GM21723 (cell line): ENCODE measurements around the gene WWOX.

Experiments used
- ATAC-seq: cut with Tn5 transposase; IDR thresholded peaks from one replicate; pipeline ENCODE4 v1.9.1; 2021; ENCODE audit warnings: mild to moderate bottlenecking, moderate library complexity; ENCODE audit not compliant: unreplicated experiment

Gene WWOX

DNA sequence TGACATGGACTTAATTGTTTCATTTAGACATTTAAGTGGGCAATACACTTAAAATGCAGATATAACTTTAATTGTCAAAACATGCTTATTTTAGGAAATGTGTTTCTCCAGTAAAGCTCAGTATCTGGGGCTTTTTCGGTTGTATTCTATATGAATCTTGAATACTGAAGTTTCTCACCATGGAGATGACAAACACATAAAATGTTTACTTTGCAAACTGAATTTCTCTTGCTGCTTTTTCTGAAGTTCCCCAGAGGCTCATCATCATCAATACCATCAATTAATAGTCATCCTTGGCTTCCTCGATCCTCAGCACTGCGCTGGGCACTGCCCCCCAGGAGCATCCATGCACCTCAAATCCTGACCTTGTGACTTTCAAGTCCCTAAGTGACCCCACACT, 227.3 kb downstream of the WWOX start:
- no peak for ATAC-seq

DNA sequence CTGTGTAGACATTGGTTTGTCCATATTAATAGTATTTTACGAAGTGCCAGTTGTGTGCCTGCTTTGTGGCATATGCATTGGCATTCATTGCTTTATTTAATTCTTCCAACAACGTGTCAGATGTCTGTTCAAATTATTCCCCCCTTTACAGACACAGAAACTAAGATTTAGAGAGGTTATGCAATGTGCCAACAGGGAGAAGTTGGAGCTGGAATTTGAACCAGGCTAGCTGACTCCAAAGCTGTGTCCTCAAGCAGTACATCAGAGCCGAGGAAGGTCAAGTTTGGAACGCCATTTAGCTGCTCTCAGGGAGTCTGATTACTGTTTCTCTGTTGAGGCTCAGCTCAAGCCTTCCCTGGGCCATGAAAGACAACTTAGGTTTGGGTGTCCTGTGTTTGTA, 232.3 kb downstream of the WWOX start:
- no peak for ATAC-seq

DNA sequence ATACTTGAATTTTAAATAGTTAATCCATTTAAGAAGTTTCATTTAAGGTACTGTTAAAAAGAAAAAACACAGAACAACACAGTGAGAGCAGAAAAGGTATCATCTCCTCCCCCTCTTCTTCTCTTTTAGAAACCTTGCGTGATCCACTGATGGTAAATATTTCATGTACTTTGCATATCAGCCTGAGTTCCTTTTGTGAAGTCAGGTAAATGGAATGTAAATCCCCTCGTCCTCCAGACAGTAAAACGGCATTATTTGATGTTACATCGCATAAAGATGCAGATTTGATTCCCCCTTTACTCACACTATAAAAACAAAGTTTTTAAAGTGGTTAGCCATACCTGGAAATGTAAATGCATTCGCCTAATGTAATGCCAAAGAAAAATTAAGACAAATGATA, 234.4 kb downstream of the WWOX start:
- ATAC-seq = no peak

DNA sequence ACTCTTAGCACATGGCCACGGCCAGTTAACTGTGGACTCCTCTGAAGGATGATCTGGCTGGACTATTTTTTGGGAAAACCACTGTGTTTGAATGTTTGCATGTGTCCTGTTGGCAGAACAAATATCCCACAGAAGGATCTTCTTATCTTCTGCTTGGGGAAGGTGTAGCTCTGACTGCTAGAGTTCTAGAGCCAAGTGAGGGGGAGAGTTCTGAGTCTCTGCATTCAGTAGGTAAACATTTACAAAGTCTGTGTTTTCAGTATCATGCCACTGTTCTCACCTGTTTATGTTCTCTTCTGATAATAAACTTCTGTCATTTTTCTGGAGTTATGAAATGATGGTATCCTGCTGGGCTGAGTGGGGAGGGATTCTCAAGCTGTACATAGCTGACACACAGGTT, 241.1 kb downstream of the WWOX start:
- no peak for ATAC-seq

DNA sequence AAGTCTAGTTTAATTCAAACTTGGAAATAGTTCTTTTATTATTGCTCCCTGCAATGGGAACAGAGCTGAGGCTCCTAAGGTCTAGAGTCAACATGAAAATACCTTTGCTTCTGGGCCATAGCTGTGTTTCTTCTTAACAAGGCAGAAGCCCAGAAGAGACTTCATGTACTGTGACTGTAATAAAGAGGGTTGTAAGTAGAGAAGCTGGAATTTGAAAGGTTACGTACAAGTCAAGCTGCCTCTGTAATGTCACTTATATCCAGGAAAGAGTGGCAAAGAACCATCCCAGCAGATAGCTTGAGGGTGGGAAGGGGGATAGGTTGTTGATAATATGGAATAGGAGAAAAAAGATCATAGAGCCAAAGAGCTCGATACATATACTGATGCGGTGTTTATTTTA, 248.6 kb downstream of the WWOX start:
- ATAC-seq = no peak

DNA sequence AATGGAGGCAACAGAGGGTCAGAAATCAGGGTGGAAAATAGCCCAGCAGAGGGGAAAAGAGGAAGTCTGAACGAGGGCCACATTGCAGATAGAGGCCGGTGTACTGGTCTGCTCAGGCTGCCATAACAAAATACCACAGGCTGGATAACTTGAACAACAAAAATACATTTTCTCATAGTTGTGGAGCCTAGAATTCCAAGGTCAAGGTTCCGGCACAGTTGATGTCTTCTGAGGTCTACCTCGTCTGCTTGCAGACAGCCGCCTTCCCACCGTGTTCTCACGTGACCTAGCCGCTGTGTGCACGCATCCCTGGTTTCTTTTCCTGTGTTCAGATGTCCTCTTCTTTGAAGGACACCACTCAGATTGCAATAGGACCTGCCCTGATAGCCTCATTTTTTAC, 249.4 kb downstream of the WWOX start:
- no peak for ATAC-seq

DNA sequence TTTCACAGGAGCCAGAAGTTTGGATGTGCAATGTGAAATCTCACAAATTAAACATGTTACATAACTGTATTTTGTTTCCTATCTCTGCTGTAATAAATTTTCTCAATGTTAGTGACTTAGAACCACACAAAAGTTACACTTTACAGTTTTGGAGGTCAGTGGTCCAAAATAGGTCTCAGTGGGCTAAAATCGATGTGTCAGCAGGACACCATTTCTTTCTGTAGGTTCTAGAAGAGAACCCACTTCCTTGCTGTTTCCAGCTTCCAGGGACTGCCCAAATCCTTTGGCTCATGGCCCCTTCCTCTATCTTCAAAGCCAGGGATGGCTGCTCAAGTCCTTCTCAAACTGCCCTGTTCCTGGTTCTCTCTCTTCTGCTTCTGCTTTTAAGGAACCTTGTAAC, 252.7 kb downstream of the WWOX start:
- ATAC-seq = no peak

DNA sequence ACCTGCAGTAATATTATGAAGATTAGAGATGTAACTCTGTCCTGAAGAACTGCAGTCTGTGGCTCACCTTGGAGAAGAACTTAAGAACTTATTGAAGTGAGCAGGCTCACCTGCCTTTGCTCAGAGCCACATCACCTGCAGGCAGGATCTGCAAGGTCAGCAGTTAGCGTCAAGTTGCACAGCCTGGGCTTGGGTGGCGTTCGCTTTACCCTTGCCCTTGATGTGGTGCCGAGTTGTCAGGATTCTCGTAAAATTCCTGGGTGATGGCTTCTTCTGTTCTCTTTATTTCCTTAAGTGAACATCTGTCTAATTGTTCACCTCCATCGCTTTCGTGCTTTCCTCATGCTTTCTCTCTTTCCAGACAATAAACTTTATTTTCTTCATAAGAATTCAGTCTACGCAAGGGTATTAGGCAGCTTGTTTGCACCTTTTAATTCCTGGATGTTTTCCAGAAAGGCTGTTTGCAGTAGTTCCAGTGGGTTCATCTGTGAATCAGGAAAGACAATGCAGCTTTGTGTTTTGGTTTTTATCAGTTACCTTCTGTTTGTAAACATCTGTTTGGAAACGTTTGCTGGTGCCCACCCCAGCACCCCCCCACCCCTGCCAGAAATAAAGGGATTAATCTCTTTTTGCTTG, 254.3 kb downstream of the WWOX start:
- no peak for ATAC-seq

DNA sequence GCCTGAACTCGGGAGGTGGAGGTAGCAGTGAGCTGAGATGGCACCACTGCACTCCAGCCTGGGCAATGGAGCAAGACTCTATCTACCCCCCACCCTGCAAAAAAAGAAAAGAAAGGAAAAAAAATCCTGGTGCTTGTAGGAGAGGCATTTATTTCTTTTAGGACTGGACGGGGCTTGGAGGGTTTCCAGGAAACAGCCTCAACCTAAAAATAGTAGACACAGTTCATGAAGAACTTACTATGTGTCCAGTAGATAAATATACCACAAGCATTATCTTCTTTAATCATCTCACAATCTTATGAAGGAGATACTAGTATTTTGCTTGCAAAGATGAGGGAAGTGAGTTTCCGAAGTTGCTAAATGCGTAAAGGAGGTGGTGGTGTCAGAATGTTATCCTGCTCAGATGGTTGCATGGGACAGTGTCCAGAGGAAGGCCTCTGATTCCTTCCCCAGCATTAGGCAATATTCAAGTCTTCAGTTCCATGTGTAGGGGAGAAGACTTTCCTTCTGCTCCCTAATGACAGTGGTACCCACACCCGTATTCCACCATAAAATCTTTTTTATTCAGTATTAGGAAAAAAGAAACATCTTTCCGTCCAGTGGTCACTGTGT, 263.2 kb downstream of the WWOX start:
- no peak for ATAC-seq

DNA sequence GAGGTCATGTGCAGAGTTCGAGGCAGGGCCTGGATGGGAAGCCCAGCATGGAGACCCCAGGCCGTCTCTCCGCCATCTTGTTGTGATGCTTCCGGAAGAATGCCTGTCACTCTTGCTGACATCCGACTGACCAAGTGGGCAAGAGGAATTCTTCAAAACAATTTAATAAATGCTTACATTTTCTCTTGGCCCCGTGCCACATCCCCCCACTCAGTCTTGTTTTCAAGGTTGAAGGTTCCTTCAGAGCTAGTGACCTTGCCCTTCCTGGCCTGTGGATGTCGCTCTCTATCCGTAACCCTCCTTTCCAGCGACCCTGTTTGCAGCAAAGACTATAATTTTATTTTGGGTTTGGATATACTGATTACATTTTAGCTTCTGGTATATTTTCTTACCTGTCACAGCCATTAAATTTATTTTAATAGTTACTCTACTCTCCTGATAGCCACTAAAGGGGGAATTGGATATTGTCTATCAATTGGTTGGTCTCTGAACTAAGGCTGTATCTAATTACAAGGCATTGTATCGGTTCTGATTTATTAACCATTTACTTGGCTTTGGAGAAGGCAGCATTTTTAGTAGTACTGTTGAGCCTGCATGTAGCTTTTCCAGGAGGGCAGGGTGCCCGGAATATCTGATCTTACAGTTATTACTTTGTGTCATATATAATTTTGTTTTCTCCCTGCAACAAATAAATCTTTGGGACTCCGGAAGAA, 264.5 kb downstream of the WWOX start:
- ATAC-seq = no peak

DNA sequence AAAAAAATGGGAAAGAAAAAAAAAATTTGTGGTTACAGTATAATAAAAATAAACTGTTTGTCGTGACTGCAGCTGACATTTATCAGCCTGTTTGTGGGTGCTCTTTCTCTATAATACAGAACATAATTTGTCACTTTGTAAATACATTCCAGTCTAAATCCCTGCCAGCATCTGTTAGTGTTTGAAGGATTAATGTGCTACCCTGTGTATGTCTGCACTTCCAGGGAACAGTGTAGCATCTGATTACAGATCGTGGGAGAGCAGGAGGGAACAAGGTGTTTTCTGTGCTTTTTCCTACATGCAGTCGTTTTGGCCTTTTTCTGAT, 265.1 kb downstream of the WWOX start:
- ATAC-seq = no peak

DNA sequence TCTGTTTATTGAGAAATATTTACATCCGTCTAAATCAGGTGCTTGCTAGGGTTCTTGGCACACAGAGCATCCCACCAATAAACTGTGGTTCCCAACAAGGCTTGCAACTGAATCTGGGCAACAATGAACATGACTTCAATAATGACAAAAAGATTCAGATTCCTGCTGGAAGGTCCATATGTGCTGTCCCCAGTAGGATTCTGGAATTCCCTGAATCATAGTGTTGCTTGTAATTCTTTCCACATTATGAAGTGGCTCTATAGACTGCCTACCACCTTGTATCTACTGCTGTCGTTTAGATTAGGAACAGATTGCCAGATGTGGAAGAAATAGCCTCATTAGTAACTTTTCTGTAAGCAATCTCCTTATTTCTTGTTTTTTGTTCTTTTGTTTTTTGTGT, 265.9 kb downstream of the WWOX start:
- ATAC-seq = no peak

DNA sequence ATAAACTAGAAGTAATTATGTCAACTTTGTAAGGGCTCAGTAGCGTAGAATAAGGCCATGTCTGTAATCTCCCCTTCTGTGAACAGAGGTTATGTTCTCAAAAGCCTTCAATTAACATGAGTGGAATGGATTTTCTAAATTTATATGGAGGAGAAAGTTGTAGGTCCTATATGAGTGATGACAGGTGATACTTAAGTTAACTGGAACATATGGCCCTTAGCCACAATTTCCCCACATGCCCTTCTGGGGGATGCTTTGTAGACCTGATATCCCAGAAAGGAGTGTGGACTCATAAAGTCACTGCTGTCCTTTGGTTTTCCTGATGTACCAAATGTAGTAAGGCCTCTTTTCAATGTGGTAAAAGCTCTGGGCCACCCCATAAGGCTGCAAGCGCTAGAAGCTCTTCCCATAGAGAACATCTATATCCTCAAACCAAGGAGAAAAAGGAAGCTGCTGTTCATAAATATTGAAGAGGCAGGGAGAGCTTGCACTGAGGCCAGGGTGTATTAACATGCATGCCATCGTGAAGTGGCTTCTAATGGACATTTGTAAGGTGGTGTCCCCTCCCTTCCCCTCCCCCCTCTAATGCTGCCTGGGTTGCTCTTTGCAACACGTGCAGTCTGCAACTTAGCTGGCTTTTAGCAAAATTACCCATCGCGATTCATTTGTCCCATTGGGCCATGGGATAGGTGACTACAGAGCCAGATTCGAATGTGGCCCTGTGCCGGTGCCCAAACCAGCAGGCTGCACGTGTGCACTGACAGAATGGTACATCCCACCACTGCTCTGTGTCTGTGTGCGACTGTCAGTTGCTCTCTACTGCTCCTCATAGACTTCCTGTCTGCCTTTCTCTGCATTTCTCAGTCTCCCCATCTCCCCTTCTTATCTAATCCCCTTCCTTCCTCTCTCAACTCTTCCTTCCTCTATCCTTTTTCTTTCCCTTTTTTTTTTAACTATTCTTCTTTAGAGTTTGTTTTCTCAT, 269.0 kb downstream of the WWOX start:
- ATAC-seq = no peak

DNA sequence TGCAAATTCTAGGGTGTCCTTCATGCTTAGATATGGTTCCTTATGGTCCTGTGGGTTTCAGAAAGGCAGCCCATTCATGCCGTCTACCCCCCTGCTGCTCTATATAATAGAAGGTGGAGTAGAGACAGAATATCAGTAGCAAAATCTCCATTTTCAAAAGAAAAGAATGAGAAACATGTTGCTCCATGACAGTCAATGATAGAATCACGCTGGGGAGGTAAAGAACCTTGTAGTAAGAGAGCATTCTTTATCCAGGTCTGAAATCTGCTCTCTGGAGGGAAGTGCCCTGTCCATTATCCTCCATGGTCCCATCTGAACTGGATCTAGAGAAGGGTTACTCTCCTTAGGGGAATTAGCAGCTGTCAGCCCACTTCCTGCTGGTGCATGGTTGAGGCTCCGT, 272.8 kb downstream of the WWOX start:
- no peak for ATAC-seq

DNA sequence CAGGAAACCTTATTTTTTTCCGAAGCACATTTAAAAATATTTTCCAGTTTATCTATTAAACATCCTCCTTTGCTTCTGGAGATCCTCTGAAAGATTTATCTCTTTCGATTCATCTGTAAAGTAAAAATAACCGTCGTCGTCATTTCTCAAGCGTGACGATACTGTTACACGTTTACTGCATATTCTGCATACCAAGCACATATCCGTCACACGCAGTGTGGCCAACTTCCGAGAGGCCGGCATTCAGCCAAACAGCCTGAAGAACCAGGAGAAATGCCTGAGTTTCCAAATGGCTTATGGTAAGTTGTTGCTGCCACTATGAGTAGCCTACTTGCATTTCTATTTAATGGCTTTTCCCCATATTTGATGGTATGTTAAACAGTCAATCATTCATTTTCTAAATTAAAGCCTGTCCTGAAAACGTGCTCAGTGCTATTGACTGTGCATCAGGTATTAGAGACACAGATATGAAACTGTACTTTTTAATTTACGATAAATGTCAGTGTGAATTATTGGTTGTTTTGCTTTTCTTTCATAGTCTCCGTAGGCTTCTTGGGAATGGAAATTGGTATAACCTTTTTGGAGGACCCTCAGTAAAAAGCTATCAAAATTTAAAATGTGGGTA, 275.7 kb downstream of the WWOX start:
- no peak for ATAC-seq

DNA sequence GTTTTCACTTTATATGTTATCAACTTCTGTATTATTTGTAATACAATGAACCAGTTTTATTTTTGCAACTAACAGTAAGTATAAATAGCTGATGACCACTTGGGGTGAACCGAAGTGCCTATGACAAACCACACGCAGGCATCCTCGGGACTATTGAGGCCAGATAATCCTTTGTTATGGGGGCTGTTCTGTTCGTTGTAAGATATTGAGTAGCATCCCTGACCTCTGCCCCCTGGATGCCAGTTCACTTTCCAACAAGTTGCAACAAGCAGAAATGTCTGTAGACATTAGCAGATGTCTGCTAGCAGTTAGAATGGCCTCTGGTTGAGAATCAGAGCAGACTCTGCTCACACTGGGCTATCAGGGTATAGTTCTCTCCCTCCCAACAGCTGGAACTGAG, 277.0 kb downstream of the WWOX start:
- ATAC-seq = no peak

DNA sequence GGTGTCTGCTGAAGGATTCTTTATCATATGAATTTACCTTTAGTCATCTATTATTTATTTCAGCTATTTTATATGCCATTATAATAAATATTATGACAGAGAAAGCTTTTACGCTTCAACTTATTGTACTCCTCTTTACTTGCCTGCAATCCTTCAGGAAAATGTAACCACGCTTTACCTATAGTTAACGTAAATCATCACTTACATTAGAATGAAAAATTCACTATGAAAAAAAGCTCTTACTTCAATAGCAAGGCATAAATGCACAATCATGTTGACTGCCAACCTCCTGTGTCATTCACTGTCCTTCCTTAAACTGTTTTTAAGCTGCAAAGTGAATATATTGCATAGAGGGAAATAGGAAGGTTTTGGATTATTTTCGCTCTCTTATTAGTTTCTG, 277.9 kb downstream of the WWOX start:
- no peak for ATAC-seq

DNA sequence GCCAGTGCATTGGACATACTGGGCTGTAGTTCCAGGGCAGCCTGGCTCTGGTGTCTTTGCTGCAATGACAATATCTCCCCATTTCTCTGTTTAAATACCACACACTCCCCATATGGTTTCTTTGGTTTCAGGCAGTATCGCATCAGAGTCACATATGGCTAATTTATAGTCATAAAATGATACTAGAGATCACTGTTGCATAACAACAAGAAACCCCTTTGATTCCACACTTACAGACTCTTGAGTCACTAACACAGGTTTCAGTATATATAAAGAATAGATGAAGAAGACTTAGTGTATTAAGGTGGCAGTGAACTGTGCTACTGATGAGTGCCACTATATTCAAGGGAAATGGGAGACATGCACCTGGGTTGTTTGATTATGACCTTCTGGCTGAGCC, 281.6 kb downstream of the WWOX start:
- ATAC-seq = no peak

DNA sequence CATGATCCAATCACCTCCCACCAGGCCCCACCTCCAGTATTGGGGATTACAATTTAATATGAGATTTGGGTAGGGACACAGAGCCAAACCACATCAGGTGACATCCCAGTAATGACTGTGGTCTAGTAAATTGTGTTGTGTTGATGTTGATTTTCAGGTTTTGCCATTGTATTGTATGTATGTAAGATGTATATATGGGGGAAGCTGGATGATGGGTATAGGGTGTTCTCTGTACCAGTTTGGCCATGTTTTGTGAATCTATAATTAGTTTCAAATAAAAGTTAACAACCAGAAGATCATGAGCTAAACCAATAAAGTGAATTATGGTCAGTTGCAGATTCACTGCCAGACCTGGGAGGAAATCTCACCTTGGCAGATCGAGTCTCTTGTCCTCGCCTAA, 283.7 kb downstream of the WWOX start:
- ATAC-seq = no peak

DNA sequence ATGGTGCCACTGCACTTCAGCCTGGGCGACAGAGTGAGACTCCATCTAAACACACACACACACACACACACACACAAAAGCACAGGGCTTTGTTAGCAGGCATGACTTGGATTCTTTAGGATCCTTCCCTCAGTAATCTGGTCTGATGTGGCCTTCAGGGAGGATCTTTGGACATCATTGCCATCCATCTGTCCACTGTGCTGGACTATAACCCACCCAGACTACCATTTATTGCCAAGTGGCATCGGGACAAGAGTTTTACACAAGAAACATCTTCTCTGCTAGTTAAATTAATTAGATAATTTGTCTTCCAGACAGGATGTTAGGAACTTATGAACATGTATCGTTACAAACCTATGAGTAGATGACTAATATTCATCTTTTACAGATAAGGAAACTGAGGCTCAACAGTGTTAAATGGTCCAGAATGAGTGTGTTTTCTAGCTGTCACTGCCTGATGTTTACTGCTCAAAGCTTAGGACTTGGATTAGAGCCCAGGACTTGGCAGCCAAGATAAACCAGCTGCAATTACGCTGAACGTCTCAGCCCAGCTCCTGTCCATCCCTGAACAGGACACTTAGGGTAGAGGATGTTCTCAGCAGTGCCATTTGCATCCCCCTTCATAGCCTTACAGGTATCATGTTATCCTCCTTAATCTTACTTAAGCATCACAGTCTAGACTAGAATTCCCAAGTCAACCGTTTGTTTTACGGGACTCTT, 285.8 kb downstream of the WWOX start:
- ATAC-seq = no peak
